B cell (primary cell): ENCODE results near the gene GTF2I. TPM values are rescaled to one million over a fixed set of nuclear protein-coding genes. Genes with fewer than 3 reads are reported as not detected.

ENCODE experiments used
- ATAC-seq: fragments of 200-7000 bp; cut with Tn5 transposase; one replicate; pipeline ENCODE4 v1.10.0; 2021; ENCODE audit warnings: low read depth, mild to moderate bottlenecking, moderate number of reproducible peaks, moderate library complexity
- CTCF ChIA-PET: fragments of 350-600 bp; sonication (Branson Sonifier 250); formaldehyde crosslinking; loops from one replicate; lab custom pipeline; 2021; ENCODE audit warnings: antibody characterized with exemption, inconsistent platforms; lab: Charles Lee
- POLR2A ChIA-PET: fragments of 350-600 bp; sonication (Branson Sonifier 250); formaldehyde crosslinking; loops from one replicate; lab custom pipeline; 2021; ENCODE audit warnings: antibody characterized with exemption; lab: Charles Lee
- DNase-seq: peaks from one replicate; pipeline ENCODE4 v3.0.0; 2013
- H2AFZ ChIP-seq: 2 replicates; pipeline ENCODE4 v1.6.1; 2012; ENCODE audit warnings: mild to moderate bottlenecking, low read depth, low read length; ENCODE audit not compliant: insufficient read depth, poor library complexity, severe bottlenecking
- H3K27ac ChIP-seq, 2 donors: 1 replicate in 1 of 2; 2 replicates in 1 of 2; pipeline ENCODE4 v1.5.1; 2012 to 2013; ENCODE audit warnings: low read length in 2 of 2, mild to moderate bottlenecking in 2 of 2, moderate library complexity in 1 of 2
- H3K27me3 ChIP-seq, 4 experiments: fragments of 200-600 bp in 1 of 4; sonication (generic) in 1 of 4; replicated peaks in 1 of 4; 1 replicate in 2 of 4; 2 replicates in 2 of 4; pipeline versions ENCODE4 v1.6.1 to v1.7.0; 2013 to 2016; ENCODE audit warnings: low read length in 3 of 4, mild to moderate bottlenecking in 2 of 4, mixed read lengths in 1 of 4, moderate library complexity in 1 of 4; ENCODE audit not compliant: insufficient read depth in 4 of 4, control insufficient read depth in 3 of 4; ENCODE audit errors: control extremely low read depth in 1 of 4
- H3K36me3 ChIP-seq, 2 experiments: replicated peaks in 1 of 2; 1 replicate in 1 of 2; 2 replicates in 1 of 2; pipeline versions ENCODE4 v1.6.1 to v1.7.1; 2013; ENCODE audit warnings: low read length in 1 of 2; ENCODE audit not compliant: insufficient read depth in 2 of 2, control insufficient read depth in 1 of 2; ENCODE audit errors: control extremely low read depth in 1 of 2, extremely low read depth in 1 of 2
- H3K4me1 ChIP-seq, 2 donors: fragments of 200-600 bp in 1 of 2; sonication (generic) in 1 of 2; 1 replicate in 1 of 2; 2 replicates in 1 of 2; pipeline versions ENCODE4 v1.5.1 to v1.6.1; 2013 to 2017; ENCODE audit warnings: low read length in 2 of 2; ENCODE audit not compliant: control insufficient read depth in 2 of 2, insufficient read depth in 2 of 2
- H3K4me2 ChIP-seq: replicated peaks from 2 replicates; pipeline ENCODE3; 2012; ENCODE audit warnings: mild to moderate bottlenecking, low read depth, low read length; ENCODE audit not compliant: poor library complexity, severe bottlenecking
- H3K4me3 ChIP-seq, 5 experiments: fragments of 200-600 bp in 1 of 5; sonication (generic) in 1 of 5; 1 replicate in 3 of 5; 2 replicates in 2 of 5; pipeline versions ENCODE4 v1.5.1 to v1.7.0; 2011 to 2016; ENCODE audit warnings: low read length in 4 of 5, mild to moderate bottlenecking in 4 of 5, low read depth in 2 of 5, control low read depth in 1 of 5, moderate library complexity in 1 of 5; ENCODE audit not compliant: insufficient read depth in 1 of 5; ENCODE audit errors: control extremely low read depth in 1 of 5, extremely low read depth in 1 of 5
- H3K79me2 ChIP-seq: fragments of 200-600 bp; sonication (generic); one replicate; pipeline ENCODE4 v1.6.0; 2016; ENCODE audit warnings: low read length; ENCODE audit not compliant: control insufficient read depth, insufficient read depth
- H3K9ac ChIP-seq: fragments of 200-600 bp; sonication (generic); 2 replicates; pipeline ENCODE4 v1.6.1; 2017; ENCODE audit warnings: mild to moderate bottlenecking, low read length, moderate library complexity
- H3K9me3 ChIP-seq, 3 donors: one replicate each; pipeline versions ENCODE4 v1.6.1 to v1.7.1; 2013; ENCODE audit warnings: low read length in 2 of 3; ENCODE audit not compliant: control insufficient read depth in 2 of 3, insufficient read depth in 1 of 3; ENCODE audit errors: control extremely low read depth in 1 of 3
- H4K20me1 ChIP-seq: 2 replicates; pipeline ENCODE4 v1.6.0; 2012; ENCODE audit warnings: mild to moderate bottlenecking, low read length; ENCODE audit not compliant: insufficient read depth, control insufficient read depth, poor library complexity, severe bottlenecking
- H3K27ac Mint-ChIP-seq: one replicate; pipeline ENCODE4 v1.8.0; 2021; ENCODE audit warnings: mixed read lengths
- H3K27me3 Mint-ChIP-seq: one replicate; pipeline ENCODE4 v1.8.0; 2021; ENCODE audit warnings: mixed read lengths
- H3K4me1 Mint-ChIP-seq: one replicate; pipeline ENCODE4 v1.8.0; 2021; ENCODE audit warnings: mixed read lengths
- H3K4me3 Mint-ChIP-seq: one replicate; pipeline ENCODE4 v1.8.0; 2021; ENCODE audit warnings: mixed read lengths
- H3K9me3 Mint-ChIP-seq: one replicate; pipeline ENCODE4 v1.8.0; 2022; ENCODE audit warnings: mixed read lengths; ENCODE audit not compliant: insufficient read depth
- CTCF ChIP-seq: fragments of 200-600 bp; IDR thresholded peaks from one replicate; pipeline ENCODE4 v1.8.0; 2022; ENCODE audit warnings: antibody characterized with exemption, mild to moderate bottlenecking
- EZH2 ChIP-seq: IDR thresholded peaks from 2 replicates; pipeline ENCODE4 v1.6.1; 2012; ENCODE audit warnings: borderline replicate concordance, low read depth, mild to moderate bottlenecking, moderate library complexity, low read length; ENCODE audit not compliant: insufficient read depth, poor library complexity, severe bottlenecking
- WGBS: methylation state at CpG from one replicate; pipeline ENCODE4 v1.1.5; 2013; ENCODE audit warnings: missing lambda C conversion rate; ENCODE audit not compliant: insufficient coverage; 5-methylcytosine and 5-hydroxymethylcytosine counted together
- intact Hi-C: fragments of 100-400 bp; cut with micrococcal nuclease; formaldehyde crosslinking; loops from one replicate; pipeline ENCODE4 v1.10.0; 2022
- polyA plus RNA-seq: library from polyadenylated mRNA; depleted of rRNA; stranded (reverse); fragments of >200 nt; gene quantifications from 2 replicates; pipeline ENCODE4 v1.2.3, GENCODE V29; 2012
- total RNA-seq, 2 donors: library from RNA; stranded (reverse); fragments of 120-200 nt in 1 of 2; gene quantifications; 1 replicate in 1 of 2; 2 replicates in 1 of 2; pipeline versions ENCODE4 v1.2.3 to v1.2.4, GENCODE V29; 2013 to 2022

Gene GTF2I
- total and polyA plus RNA-seq, 2 donors (not counting 1 experiment from before 2014, with no cell fraction given): 140 to 271 TPM

- Histone ChIP-seq H3K79me2 (peaks cover 98% of the 10 kb centered on the region), H3K27me3 (no peaks in the 10 kb centered on the region), H4K20me1 (peaks cover 90% of the 10 kb centered on the region), H3K9ac (no peak overlapping the region), H3K4me1 (no peaks in the 10 kb centered on the region), H3K9me3 (no peaks in the 10 kb centered on the region), H2AFZ (no peak overlapping the region), H3K4me2 (no peak overlapping the region), H3K4me3 (no peak overlapping the region), H3K27ac (no peak overlapping the region), H3K36me3 (peaks cover 2 to 15% of the 10 kb centered on the region in 2 experiments)
- no peak overlapping the region for H3K4me3 Mint-ChIP-seq
- TF ChIP-seq CTCF (no peak), EZH2 (no peak)
- no CpG with 5 or more reads among the region's 3 CpGs for WGBS
- no peak overlapping the region for H3K27ac Mint-ChIP-seq
- ATAC-seq (no peak), DNase-seq (no peak)
- ChIA-PET CTCF (interaction anchor here (1.2 kb wide), 1 partner anchor 9 kb away, joined by 3 read pairs; no protein-coding TSS in a partner anchor), POLR2A (no interaction called here)
- H3K27me3 Mint-ChIP-seq: no peaks in the 10 kb centered on the region
- intact Hi-C loops: no loop called here
- peaks cover 45% of the 10 kb centered on the region for H3K4me1 Mint-ChIP-seq
- H3K9me3 Mint-ChIP-seq: no peaks in the 10 kb centered on the region
Measured at GRCh38 chr7:74682829-74683228, 25.3 kb downstream of the GTF2I start.

- intact Hi-C loops: no loop called here
- ChIA-PET CTCF (no interaction called here), POLR2A (no interaction called here)
- WGBS: 100% methylated on average over 3 of the region's 5 CpGs
- no peaks in the 10 kb centered on the region for H3K9me3 Mint-ChIP-seq
- Histone ChIP-seq H4K20me1 (peaks cover 91% of the 10 kb centered on the region), H3K9ac (no peak overlapping the region), H3K4me2 (no peak overlapping the region), H3K4me1 (no peaks in the 10 kb centered on the region), H3K4me3 (no peak overlapping the region), H2AFZ (no peak overlapping the region), H3K79me2 (peaks cover 98% of the 10 kb centered on the region), H3K9me3 (no peaks in the 10 kb centered on the region), H3K36me3 (peaks cover 2 to 8% of the 10 kb centered on the region in 2 experiments), H3K27me3 (no peaks in the 10 kb centered on the region), H3K27ac (peak overlapping the region in 1 of 2 donors; percentile 13)
- H3K27ac Mint-ChIP-seq: peak overlapping the region; percentile 20
- TF ChIP-seq CTCF: no peak
- TF ChIP-seq EZH2: no peak
- ATAC-seq (no peak), DNase-seq (no peak)
- peaks cover 43% of the 10 kb centered on the region for H3K4me1 Mint-ChIP-seq
- no peaks in the 10 kb centered on the region for H3K27me3 Mint-ChIP-seq
- H3K4me3 Mint-ChIP-seq: no peak overlapping the region
Measured at GRCh38 chr7:74683799-74684198, 26.3 kb downstream of the GTF2I start.
